Activated CD4-positive, alpha-beta T cell treated with anti-CD3 and anti-CD28 coated beads, Interleukin-2, Interleukin-6, amounts not matched to agents 100 ng/mL and 50 ng/mL, durations not matched to agents 16 hours and 8 hours (primary cell): ENCODE results near the gene TMEM134.

Source experiments
- DNase-seq: peaks from one replicate; pipeline ENCODE4 v3.0.0-alpha.2; 2020

The TMEM134 gene

DNA sequence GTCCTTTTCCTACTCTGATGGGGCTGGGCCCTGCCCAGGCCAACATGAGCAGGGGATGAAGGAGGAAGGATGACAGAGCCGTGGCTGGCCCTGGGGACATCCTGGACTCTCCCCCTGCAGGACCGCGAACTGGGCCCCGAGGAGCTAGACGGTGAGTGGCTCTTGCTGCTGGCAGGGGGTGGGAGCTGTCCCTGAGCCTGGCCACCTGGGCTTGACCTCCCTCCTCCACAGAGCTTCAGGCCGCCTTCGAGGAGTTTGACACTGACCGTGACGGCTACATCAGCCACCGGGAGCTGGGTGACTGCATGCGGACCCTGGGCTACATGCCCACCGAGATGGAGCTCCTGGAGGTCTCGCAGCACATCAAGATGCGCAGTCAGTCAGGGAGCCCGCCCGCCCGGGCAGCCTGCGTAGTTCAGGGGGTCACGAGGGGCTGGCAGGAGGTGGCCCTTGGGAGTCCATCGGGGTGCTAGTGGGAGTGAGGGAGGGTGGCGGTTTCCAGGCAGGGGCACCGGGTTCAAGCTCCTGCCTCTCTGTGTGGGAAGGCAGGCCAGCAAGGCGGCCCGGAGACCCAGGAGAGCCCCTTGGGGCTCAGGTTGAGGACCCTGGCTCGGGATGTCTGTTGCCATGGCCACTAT is 12.9 kb downstream of the TMEM134 start:
- no peak for DNase-seq

DNA sequence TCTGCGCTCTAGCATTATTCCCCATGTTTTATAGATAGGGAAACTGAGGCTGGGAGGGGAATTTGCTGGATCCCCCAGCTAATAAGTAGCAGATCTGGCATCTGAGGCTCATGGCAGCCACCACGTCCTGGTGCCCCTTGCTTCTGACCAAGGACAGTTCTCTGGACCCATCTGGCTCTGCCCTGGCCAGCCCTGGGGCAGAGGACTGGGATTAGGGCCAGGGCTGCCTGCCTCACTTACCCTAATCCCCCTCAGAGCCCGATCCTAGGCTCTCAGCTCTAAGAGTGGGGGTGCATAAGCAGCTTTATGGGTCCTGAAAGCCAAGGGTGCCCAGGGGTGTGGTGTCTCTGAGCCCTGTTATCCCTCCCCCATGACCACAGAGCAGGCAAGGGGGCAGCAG is 14.0 kb downstream of the TMEM134 start, which contains the start of gene CABP4:
TSS of gene CABP4 (plus strand) at position 301 of the 400 bp plus-strand sequence. CDS start at position 371, 70 bp downstream.
- no peak for DNase-seq

DNA sequence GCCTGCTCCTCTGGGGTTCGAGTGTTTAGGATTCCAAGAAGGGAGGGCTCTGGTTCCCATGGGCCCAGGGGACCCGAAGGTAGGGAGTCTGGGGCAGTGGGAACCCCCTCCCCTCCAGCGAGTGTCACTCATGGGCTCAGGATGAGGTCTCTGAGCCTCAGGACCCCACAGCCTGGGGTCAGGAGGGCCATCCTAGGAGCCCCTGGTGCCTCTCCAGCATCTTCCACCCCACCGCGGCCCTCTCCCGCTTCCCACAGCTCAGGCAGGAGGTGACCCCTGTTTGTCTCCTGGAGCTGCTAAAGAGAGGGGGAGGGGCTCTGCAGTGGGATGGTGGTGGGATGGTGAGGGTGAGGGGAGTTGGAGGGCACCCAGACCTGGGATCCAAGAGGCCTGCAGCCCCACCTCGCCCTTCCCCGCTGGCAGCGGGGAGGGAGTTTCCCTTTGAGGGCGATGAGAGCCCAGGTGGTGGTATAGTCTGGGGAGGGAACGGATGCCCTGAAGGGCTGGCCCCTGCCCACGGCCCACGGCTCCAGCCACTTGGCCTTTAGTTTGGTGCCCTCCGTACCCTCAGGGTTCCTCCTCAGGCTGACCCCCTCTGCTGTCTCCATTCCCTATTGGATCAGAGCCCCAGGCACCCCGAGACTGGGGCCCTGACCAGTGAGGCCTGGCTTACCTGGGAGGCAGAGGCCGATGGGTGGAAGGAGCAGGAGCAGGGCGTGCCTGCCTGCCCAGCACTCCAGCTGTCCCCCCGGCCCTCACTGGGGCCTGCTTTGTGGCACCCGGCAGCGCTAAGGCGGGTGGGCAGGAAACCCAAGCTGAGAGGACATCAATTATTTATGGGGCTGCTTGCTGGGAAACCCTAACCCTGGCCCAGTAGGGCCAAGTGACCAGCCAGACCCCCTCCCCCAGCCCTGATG is 15.0 kb downstream of the TMEM134 start:
- no peak for DNase-seq

DNA sequence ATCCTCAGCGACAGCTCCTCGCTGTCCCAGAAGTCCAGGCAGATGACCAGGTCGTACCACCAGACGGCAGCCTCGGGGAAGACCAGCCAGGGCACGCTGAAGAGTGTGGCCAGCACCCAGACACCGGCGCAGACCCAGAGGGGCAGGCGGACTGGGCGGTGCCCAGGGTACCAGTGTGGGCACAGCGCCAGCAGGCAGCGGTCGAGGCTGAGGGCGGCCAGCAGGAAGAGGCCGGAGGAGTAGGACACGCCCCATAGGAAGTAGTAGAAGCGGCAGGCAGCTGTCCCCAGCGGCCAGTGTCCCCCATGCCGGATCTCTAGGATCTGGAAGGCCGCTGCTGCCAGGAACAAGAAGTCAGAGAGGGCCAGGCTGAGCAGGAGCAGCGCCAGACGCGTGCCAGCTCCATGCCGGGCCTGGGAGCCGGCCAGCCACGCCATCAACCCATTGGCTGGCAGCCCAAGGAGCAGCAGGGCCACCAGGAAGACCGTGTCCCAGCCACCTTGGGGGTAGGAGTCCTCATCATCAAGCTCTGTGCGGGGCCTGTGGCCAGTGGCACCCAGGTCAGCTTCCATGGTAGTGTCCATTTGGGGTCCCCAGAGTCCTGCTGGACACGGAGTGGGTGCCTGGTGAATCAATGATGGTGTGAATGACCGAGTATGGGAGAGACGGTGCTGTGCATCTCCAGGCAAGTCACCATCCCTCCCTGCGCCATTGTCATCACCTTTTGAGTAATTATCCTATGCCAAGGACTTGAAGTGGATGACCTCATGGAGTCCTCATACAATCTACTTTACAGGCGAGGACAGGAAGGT is 16.7 kb downstream of the TMEM134 start, which contains the start of gene GPR152:
TSS of gene GPR152 (minus strand) at position 589 of the 812 bp plus-strand sequence. CDS start at position 584, 5 bp downstream.
- DNase-seq, result no peak

DNA sequence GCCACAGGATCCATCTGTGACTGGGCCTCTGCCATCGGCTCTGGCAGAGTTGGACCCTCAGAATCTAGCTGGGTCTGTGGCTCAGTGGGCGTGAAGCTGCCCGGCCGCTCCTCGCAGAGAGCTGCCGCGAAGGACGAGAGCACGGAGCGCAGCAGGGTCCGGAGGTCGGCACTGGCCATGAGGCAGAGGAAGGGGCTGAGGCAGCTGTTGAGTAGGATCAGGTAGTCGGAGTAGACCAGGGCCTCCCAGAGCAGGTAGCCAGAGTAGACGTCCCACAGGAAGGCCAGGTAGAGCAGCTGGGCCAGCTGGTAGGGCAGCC is 17.4 kb downstream of the TMEM134 start:
- no peak for DNase-seq

DNA sequence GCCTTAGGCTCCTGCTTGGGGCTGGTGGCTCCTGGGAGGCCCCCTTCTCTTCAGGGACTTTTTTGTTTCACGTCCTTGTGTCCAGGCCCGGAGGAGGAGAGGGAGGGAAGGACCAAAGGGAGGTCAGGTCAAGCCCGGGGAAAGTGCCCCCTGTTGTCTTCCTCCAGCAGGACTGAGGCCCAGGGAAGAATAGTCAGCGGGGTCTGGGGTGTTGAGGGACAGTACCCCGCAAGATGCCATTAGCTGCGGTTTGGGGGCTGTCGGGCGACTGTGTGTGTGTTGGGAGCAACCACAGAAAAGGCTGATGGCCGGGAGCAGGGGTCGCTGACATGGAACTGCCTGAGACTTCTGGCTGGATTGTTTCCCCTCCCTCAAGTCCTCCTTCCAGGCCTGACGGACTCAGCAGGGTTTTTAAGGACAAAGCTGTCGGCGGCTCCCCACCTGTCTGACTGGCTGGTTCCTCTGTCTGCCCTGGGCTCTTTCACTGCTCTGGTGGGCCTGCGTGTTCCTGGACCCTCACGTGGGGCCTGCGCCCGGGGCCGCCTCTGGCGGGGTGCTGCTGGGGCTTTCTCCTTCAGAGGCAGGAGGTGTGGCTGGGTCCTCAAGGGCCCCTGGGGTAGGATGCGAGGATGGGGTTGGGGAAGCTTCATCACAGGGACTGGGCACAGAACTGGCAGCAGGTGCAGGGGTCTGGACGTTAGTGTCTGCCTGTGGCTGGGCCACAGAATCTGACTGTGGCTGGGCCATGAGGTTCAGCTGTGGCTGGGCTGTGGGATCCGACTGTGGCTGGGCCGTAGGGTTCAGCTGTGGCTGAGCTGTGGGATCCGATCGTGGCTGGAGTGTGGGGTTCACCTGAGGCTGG is 18.0 kb downstream of the TMEM134 start:
- DNase-seq, result no peak

DNA sequence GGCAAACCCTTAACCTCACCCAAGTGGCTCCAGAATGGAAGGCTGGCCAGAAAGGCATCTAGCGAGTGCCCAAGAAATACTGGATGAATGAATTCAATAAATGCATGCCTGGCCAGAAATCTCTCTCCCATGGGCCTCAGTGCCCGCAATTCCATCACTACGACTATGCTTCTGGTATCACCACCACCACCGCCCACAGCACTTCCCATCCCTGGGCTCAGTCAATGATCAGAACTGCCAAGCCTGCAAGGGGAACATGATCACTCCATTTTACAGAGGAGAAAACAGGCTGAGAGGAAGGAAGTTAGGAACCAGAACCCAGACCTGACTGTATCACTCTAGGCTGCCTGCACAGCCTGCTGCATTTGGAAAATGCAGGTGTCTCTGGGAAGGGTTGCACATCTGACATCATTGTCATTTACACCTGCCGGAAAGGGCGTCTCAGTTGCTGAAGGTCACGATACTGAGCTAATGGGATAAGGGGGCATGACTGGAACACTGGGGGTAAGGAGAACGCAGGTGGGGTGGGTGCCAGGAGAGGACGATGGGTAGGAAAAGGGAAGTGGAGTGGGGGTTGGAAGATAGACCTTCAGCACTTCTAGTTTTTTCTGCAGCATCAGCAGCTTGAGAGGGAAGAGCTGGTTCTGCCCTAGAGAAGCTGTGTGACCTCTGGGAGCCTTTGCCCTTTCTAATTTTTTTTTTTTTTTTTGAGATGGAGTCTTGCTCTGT is 19.8 kb downstream of the TMEM134 start:
- DNase-seq, result no peak

DNA sequence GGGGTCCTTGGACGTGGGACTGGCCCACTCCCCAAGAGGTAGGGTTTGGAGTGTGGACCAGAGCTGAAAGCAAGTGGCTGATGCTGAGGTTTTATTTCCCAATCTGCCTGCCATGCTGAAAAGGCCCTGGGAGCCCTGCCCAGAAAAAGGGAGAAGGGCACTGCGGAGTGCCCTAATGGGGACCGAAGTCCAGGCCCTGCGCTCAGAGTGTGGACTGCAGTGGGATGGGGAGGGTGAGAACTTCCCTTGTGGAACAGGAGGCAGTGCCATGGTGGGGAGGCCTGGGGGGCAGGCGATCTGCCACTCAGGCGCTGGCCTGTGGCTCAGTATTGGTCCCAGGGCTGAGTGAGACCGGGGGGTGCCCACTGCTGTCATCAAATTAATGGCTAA is 20.8 kb downstream of the TMEM134 start:
- DNase-seq, result no peak

DNA sequence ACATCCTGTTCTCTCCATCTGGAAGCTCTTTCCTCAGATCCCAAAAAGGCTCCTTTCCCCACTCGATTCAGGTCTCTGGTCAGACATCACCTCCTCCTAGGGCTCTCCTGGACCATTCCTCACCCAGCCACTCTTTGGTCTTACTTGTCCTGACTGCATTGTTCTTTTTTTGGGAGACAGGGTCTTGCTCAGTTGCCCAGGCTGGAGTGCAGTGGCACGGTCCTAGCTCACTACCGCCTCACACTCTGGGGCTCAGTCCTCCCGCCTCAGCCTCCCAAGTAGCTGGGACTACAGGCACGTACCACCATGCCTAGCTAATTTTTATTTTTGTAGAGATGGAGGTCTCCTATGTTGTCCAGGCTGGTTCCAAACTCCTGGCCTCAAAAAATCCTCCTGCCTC is 23.5 kb downstream of the TMEM134 start:
- no peak for DNase-seq

DNA sequence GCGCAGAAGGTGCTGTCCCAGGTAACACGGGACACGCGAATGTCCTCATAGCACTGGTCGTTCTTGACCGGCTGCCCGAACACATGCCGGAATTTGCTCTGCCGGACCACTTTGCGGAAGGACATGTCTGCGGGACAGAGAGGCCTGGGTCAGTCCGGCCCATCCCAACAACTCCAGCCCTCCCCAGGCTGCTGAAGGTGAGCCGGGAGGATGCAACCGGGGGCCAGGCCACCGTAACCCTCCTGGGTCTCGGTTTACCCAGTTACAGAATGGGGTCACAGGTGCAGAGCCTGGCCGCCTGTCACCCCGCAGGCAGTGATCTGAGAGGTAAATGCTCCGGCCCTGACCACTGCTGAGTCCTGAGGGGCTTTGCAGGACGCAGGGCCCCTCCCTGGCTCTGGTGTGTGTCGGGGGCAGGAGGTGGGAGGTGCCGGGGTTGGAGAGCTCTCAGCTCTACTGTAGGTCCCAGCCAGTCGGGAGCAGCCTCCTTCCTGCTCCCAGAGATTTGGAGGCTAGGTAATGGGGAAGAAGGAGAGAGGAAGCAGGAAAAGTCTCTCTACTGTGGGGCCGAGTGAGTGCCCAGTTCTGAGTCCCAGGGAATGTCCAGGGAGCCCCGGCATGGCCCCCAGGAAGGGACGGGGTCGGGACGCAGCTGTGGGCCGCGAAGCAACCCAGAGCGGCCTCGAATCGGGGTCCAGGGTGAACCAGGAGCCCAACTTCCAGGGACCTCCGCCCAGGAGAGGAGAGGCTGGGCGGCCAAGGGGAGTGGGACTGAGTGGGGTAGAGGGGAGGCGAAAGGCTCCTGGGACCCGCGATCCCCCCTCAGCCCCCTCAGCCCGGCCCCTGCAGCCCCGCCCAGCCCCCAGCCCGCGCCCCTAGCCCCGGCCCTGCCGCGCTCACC is 26.3 kb downstream of the TMEM134 start:
- no peak for DNase-seq

DNA sequence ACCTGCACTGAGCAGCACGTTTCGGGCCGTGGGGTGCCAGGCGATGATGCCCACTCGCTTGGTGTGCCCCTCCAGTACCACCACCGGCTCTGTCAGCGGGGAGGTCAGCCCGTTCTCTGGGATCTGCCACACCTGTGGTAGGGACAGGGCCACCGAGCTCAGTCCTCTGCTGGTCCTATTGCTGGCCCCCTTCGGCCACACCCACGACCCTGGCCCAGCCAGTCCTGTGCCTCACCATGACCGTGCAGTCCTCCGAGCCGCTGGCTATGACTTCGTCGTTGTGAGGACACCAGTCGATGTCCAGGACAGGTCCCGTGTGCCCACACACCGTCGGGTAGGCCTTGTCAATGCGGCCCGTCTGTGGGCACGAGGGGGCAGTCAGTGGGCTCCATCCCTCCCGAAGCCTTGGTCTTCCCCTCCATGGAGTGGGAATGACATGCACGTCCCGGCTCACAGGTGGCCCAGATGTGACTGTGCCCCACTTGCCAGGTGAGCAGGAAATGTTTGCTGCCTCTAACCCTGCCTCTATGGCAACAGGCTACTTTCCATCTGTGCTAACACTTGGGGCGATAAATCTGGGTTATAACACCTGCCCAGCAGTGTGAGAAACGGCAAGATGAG is 27.2 kb downstream of the TMEM134 start:
- no peak for DNase-seq

DNA sequence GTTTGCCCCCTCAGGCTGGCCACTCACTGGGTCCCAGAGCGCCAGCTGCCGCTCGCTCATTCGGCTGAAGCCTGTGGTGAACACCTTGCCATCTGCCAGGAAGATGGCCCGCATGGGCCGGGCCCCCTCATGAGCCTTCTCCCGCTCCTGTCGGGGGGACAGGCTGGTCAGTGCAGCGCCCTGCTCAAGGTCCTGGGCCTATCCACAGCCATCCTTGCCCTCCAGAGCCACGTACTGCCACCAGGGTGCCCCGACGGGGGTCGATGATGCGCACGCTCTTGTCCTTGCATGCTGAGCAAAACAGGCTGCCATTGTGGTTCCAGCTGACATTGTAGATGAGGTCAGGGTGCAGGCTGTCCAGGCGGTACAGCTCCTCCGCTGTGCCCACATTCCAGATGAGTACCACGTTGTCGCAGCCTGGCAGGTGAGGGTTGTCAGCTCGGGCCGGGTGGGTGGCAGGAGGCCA is 27.9 kb downstream of the TMEM134 start:
- DNase-seq, result no peak

DNA sequence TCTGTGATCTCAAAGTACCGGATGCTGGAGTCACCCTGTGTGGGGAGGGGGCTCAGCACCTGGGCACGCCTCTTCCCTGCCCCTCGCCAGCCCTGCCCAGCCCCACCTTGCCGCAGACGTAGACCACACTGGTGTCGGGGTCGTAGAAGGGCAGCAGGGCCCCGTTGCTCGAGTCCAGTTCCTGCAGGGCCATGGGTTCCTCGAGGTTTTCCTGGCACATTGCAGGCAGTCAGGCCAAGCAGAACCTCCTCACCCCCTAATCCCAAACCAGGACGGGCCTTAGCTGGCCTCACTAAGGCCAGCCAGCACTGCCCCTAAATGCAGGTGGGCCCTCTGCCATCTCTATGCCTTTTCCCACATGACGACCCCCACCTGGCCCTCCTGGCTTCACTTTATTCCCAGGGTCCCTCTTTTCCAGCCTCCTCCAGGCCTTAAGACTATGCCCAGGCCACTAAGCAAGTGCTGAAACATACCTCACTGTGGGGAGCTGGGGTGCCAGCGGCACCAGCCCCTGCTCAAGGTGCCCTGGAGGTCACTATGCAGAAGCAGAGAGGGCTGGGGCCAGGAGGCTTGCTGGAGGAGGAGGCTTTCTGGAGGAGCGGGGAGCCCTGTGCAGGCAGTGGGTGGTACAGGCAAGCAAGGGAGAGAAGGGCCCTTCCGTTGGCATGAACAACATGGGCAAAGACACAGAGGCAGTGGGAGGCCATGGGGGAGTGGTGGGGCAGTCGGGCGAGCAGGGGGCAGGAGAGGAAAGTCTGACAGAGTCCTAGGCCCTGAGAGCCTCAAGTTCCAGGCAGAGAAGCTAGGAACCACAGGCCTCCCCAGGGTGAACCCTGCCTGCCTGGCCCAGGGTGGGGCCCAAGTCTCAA is 28.6 kb downstream of the TMEM134 start:
- peak; percentile 58 for DNase-seq

DNA sequence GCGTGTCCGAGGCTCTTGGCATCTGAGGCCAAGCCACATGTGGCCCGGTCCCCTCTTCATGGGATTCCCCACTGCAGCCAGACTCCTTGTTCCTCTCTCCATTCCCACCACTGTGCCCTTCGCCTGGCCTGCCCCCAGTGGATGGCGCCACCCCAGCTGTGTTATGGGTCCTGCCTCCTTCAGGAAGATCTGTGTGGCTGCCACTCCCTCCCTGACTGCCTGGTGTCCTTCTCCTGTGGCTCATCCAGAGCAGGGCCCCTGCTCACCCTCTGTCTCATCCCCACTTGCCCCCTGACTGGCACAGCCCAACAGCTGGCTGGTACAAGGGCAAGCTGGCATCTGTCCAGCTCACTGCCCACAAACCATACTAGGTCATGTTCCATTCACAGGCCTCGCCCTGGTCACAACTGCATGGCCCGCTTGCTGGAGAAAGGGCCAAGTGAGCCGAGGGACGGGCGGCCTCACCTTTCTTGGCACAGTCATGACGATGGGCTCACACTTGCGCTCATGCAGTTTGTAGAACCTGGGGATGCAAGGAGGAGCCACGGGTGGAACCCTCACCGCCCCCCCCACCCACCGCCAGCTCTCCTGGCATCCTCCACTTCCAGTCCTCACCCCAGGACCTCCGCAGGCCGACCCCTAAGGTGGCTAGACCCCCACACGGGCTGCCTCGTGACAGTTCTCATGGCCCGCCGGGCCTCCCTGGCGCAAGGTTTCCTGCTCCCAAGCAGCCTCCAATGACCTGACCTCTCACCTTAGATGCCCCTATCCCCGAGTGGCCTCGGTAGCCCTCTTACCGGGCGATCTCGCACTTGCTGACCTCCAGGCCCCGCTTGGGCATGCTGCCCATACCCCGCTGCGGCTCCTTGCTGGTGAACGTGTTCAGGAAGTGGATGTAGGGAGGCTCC is 29.5 kb downstream of the TMEM134 start:
- DNase-seq, result peak; percentile 59

DNA sequence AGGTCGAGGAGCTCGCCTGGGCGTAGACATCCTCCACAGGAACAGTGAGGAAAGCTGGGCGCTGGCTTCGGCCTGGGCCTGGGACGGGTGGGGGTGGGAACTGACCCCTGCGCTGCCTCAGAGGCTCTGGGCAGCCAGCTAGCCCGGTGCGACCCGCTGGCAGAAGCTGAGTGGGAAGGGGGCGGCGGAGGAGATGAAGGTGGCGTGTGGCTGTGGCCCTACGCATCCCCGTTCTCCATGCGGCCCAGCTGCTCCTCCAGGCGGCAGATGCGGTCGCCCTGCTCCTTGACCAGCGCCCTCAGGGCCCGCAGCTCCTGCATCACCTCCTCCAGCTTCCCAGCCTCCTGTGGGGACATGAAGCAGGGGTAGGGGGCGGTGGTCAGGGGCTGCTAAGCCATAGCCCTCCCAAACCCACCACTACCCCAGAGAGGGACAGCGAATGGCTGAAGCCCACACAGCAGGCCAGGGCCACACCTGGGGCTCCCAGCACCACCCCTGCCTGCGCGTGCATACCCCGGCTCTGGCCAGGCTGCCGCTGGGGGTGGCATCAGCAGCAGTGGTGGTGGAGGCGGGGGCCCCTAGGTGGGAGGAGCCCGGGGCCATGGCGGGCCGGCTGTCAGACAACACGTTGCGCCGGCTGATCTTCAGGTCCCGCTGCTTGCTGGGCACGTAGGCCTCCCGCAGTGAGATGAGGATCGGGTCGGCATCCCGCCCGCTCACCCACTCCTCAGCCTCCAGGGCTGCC is 30.7 kb downstream of the TMEM134 start:
- DNase-seq, result peak; percentile 91

DNA sequence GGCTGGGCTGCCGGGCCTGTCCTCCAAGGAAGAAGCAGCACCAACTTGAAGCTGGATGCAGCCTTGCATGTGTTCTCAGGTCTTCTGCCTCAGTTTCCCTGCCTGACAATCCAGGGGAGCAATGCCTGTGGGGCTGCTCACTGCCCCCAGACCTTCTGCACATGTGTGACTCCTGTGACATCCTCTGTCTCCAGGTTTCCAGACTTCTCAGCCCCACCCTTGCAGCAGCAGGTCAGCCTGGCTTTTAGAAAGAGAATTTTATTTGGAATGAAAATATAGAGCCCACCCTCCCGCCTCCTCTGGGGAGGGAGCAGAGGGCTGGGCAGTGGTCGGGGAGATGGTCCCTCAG is 31.3 kb downstream of the TMEM134 start:
- no peak for DNase-seq
